GM12878 (cell line): Measurements from ENCODE around the gene DUOXA1. TPM values are rescaled to one million over a fixed set of nuclear protein-coding genes. Genes with fewer than 3 reads are reported as not detected.

Experiments
- ATAC-seq: fragments of 200-7000 bp; cut with Tn5 transposase; 3 replicates; pipeline ENCODE4 v1.9.1; 2020; ENCODE audit warnings: mild to moderate bottlenecking, moderate library complexity
- BruUV-seq: library from RNA; stranded (reverse); fragments of 400-500 nt; replicated peaks from 2 replicates; lab custom pipeline; 2021; lab: Mats Ljungman, UMichigan
- CTCF ChIA-PET: fragments of 300-600 bp; sonication (Branson Sonifier 250); formaldehyde crosslinking; extraction: SDS; loops from one replicate; lab custom pipeline; 2021; ENCODE audit warnings: inconsistent platforms; lab: Yijun Ruan, JAX
- POLR2A ChIA-PET: fragments of 350-600 bp; formaldehyde crosslinking; extraction: SDS; loops from one replicate; lab custom pipeline; 2021; ENCODE audit warnings: inconsistent platforms; lab: Charles Lee
- RAD21 ChIA-PET: fragments of 300-600 bp; sonication (Branson Sonifier 250); formaldehyde crosslinking; loops from one replicate; lab custom pipeline; 2023; ENCODE audit warnings: antibody characterized with exemption; ENCODE audit not compliant: unreplicated experiment; lab: Charles Lee
- SMC1A ChIA-PET: fragments of 300-600 bp; sonication (Branson Sonifier 250); formaldehyde crosslinking; loops from one replicate; lab custom pipeline; 2023; ENCODE audit not compliant: unreplicated experiment, uncharacterized antibody; lab: Charles Lee
- DNase-seq: peaks from one replicate; pipeline ENCODE4 v3.0.0-alpha.2; 2011; ENCODE audit warnings: low read depth, low spot score
- FAIRE-seq: peaks from 3 replicates; lab custom pipeline; 2011; peaks lifted over from hg19 to GRCh38; lab: Jason Lieb, UNC
- H2AFZ ChIP-seq: 2 replicates; pipeline ENCODE4 v1.6.0; 2011; ENCODE audit warnings: low read depth, low read length, control low read depth; ENCODE audit not compliant: control insufficient read depth
- H3K27ac ChIP-seq: 2 replicates; pipeline ENCODE4 v1.5.1; 2011; ENCODE audit warnings: control low read depth; ENCODE audit not compliant: control insufficient read depth, insufficient read depth
- H3K27me3 ChIP-seq, 2 experiments: replicated peaks in 1 of 2; 2 replicates each; pipeline versions ENCODE4 v1.6.0 to v1.6.1; 2011; ENCODE audit warnings: low read length in 1 of 2; ENCODE audit not compliant: control insufficient read depth in 2 of 2, insufficient read depth in 2 of 2
- H3K36me3 ChIP-seq, 2 experiments: 2 replicates each; pipeline ENCODE4 v1.5.1; 2011; ENCODE audit warnings: low read length in 1 of 2; ENCODE audit not compliant: control insufficient read depth in 2 of 2, insufficient read depth in 2 of 2
- H3K4me1 ChIP-seq: 2 replicates; pipeline ENCODE4 v1.6.1; 2011; ENCODE audit warnings: mild to moderate bottlenecking, low read length, moderate library complexity, mixed read lengths; ENCODE audit not compliant: control insufficient read depth, insufficient read depth
- H3K4me2 ChIP-seq: 2 replicates; pipeline ENCODE4 v1.6.0; 2011; ENCODE audit warnings: control low read depth; ENCODE audit not compliant: control insufficient read depth, insufficient read depth
- H3K4me3 ChIP-seq: fragments of 200-600 bp; sonication (generic); 2 replicates; pipeline ENCODE4 v1.5.1; 2016
- H3K79me2 ChIP-seq: 2 replicates; pipeline ENCODE4 v1.6.0; 2011; ENCODE audit warnings: low read length; ENCODE audit not compliant: control insufficient read depth, insufficient read depth
- H3K9ac ChIP-seq: 2 replicates; pipeline ENCODE4 v1.8.0; 2011; ENCODE audit warnings: low read length, control low read depth, mixed read lengths; ENCODE audit not compliant: control insufficient read depth, insufficient read depth
- H3K9me3 ChIP-seq: replicated peaks from 3 replicates; pipeline ENCODE4 v1.5.1; 2011; ENCODE audit warnings: mild to moderate bottlenecking, low read length; ENCODE audit not compliant: control insufficient read depth, insufficient read depth
- H4K20me1 ChIP-seq: 2 replicates; pipeline ENCODE4 v1.6.0; 2011; ENCODE audit not compliant: control insufficient read depth, insufficient read depth
- ATF7 ChIP-seq: fragments of 450-650 bp; IDR thresholded peaks from 2 replicates; pipeline ENCODE4 v1.6.1; 2016; ENCODE audit warnings: low read depth, mild to moderate bottlenecking
- BCL11A ChIP-seq: IDR thresholded peaks from 2 replicates; pipeline ENCODE4 v1.6.1; 2011; ENCODE audit warnings: low read depth, low read length
- BCLAF1 ChIP-seq: fragments of 450-650 bp; IDR thresholded peaks from 2 replicates; pipeline ENCODE4 v1.6.1; 2017; ENCODE audit warnings: antibody characterized with exemption, mild to moderate bottlenecking, moderate library complexity
- CBX3 ChIP-seq: fragments of 200-600 bp; sonication (generic); IDR thresholded peaks from 2 replicates; pipeline ENCODE4 v1.6.1; 2016; ENCODE audit warnings: low read depth, borderline replicate concordance
- ESRRA ChIP-seq: IDR thresholded peaks from 2 replicates; pipeline ENCODE4 v1.6.1; 2012; ENCODE audit warnings: mild to moderate bottlenecking, low read length, improper control_type of control experiment
- MTA3 ChIP-seq: IDR thresholded peaks from 2 replicates; pipeline ENCODE4 v1.6.1; 2012; ENCODE audit warnings: low read length, inconsistent platforms, borderline replicate concordance
- RBBP5 ChIP-seq: fragments of 200-600 bp; sonication (generic); conservative IDR thresholded peaks from 2 replicates; pipeline ENCODE4 v1.6.1; 2016
- RFX5 ChIP-seq: IDR thresholded peaks from 2 replicates; pipeline ENCODE4 v1.6.1; 2011; ENCODE audit warnings: low read depth, low read length, improper control_type of control experiment
- SMAD1 ChIP-seq: fragments of 450-650 bp; IDR thresholded peaks from 2 replicates; pipeline ENCODE4 v1.6.1; 2018; ENCODE audit warnings: mild to moderate bottlenecking, low read depth; ENCODE audit not compliant: partially characterized antibody
- USF1 ChIP-seq: IDR thresholded peaks from 2 replicates; pipeline ENCODE4 v1.6.1; 2011; ENCODE audit warnings: borderline replicate concordance, low read depth, mild to moderate bottlenecking, moderate library complexity, mixed read lengths, low read length; ENCODE audit not compliant: insufficient read depth; ENCODE audit errors: extremely low read length
- WGBS: methylation state at CpG from one replicate; pipeline ENCODE4 v1.1.6; 2016; ENCODE audit warnings: low lambda C conversion rate; ENCODE audit not compliant: insufficient replicate concordance, insufficient coverage; ENCODE audit errors: missing lambda C conversion rate; 5-methylcytosine and 5-hydroxymethylcytosine counted together
- in situ Hi-C: fragments of 300-500 bp; cut with MboI; formaldehyde crosslinking; loops from 9 replicates; pipeline ENCODE4 v1.14.3; 2018; ENCODE audit warnings: mixed read lengths
- intact Hi-C: fragments of 100-400 bp; cut with micrococcal nuclease; formaldehyde crosslinking; loops from one replicate; pipeline ENCODE4 v1.14.2; 2022; ENCODE audit not compliant: unreplicated experiment
- polyA plus RNA-seq, 11 experiments: library from polyadenylated mRNA; depleted of rRNA in 4 of 11; unstranded in 6 of 11; stranded (reverse) in 5 of 11; fragments of >200 nt; fragmentation: Nextera tagmentation in 4 of 11; fragmentation: Illumina TruSeq in 1 of 11; extraction: Ambion mirVana in 4 of 11; extraction: Trizol in 1 of 11; gene quantifications; 1 replicate in 1 of 11; 2 replicates in 10 of 11; pipeline versions ENCODE4 v1.2.1 to v1.2.3, GENCODE V29; 2011 to 2016; ENCODE audit warnings: inconsistent platforms in 2 of 11, missing spikeins in 2 of 11, low read depth in 1 of 11
- total RNA-seq, 4 experiments: library from RNA; depleted of rRNA in 3 of 4; stranded (reverse); fragments of >200 nt in 3 of 4; fragmentation: Illumina TruSeq in 1 of 4; extraction: Trizol in 1 of 4; gene quantifications; 2 replicates each; pipeline versions ENCODE4 v1.2.1 to v1.2.3, GENCODE V29; 2013 to 2021
- TF ChIP-seq, protein P1 (sequence below): fragments of 150-350 bp; IDR thresholded peaks from 2 replicates; pipeline ENCODE4 v1.6.1; 2016; ENCODE audit warnings: low read depth, low read length
- TF ChIP-seq, protein P2 (sequence below): IDR thresholded peaks from 2 replicates; pipeline ENCODE4 v1.6.1; 2012; ENCODE audit warnings: low read depth, low read length, improper control_type of control experiment

Gene DUOXA1
- total and polyA plus RNA-seq, 10 of the 15 experiments (the other 5 are each of a cell fraction or from before 2014, with no cell fraction given): 0.08 TPM; not detected in 9

DNA sequence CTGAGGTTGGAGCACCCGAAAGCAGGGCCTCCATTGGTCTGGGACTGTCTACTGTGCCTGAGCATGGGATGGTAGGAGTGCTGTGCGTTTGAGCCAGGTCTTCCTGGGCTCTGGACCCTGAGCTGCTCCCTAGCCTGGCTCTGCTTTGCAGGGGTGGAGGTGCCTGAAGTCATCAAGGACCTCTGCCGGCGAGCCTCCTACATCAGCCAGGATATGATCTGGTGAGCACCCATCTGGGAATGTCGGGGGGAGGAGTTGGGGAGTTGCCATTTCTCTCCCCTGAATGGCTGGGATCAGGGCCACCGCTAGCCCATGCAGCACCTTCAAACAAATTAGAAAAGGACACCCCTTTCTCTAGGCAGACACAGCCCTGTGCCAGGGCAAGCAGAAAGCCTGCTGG, 20.8 kb upstream of the DUOXA1 start:
- no peaks in the 10 kb centered on the region for H3K9me3 ChIP-seq
- DNase-seq (no peak), FAIRE-seq (no peak), ATAC-seq (no peak)
- H3K79me2 ChIP-seq: no peaks in the 10 kb centered on the region
- no peak overlapping the region for H3K27ac ChIP-seq
- no peaks in the 10 kb centered on the region for H4K20me1 ChIP-seq
- H3K36me3 ChIP-seq: no peaks in the 10 kb centered on the region
- RAD21 ChIA-PET: interaction anchor here (0.6 to 1.0 kb wide), 2 partner anchors 13 to 24 kb away, joined by 3 read pairs; no protein-coding TSS in a partner anchor
- no peak overlapping the region for H2AFZ ChIP-seq
- WGBS: 77% methylated on average over 6 of the region's 6 CpGs
- H3K27me3 ChIP-seq: no peaks in the 10 kb centered on the region
- POLR2A ChIA-PET: interaction anchor here (0.5 to 0.8 kb wide), 2 partner anchors 8 to 460 kb away, joined by 3 to 6 read pairs; no protein-coding TSS in a partner anchor
- H3K4me1 ChIP-seq: no peaks in the 10 kb centered on the region
- BruUV-seq: no TSS peak
- intact Hi-C loops (no loop called here), in situ Hi-C loops (no loop called here)
- no peak overlapping the region for H3K9ac ChIP-seq
- H3K4me2 ChIP-seq: no peak overlapping the region
- H3K4me3 ChIP-seq: no peak overlapping the region
- no peak for TF ChIP-seq CBX3
- TF ChIP-seq SMAD1: no peak
- TF ChIP-seq BCL11A: no peak
- no peak for TF ChIP-seq ESRRA
- no peak for TF ChIP-seq ATF7
- TF ChIP-seq RFX5: no peak
- TF ChIP-seq RBBP5: no peak
- no peak for TF ChIP-seq BCLAF1
- TF ChIP-seq, protein P1, sequence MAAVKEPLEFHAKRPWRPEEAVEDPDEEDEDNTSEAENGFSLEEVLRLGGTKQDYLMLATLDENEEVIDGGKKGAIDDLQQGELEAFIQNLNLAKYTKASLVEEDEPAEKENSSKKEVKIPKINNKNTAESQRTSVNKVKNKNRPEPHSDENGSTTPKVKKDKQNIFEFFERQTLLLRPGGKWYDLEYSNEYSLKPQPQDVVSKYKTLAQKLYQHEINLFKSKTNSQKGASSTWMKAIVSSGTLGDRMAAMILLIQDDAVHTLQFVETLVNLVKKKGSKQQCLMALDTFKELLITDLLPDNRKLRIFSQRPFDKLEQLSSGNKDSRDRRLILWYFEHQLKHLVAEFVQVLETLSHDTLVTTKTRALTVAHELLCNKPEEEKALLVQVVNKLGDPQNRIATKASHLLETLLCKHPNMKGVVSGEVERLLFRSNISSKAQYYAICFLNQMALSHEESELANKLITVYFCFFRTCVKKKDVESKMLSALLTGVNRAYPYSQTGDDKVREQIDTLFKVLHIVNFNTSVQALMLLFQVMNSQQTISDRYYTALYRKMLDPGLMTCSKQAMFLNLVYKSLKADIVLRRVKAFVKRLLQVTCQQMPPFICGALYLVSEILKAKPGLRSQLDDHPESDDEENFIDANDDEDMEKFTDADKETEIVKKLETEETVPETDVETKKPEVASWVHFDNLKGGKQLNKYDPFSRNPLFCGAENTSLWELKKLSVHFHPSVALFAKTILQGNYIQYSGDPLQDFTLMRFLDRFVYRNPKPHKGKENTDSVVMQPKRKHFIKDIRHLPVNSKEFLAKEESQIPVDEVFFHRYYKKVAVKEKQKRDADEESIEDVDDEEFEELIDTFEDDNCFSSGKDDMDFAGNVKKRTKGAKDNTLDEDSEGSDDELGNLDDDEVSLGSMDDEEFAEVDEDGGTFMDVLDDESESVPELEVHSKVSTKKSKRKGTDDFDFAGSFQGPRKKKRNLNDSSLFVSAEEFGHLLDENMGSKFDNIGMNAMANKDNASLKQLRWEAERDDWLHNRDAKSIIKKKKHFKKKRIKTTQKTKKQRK: no peak
- TF ChIP-seq, protein P2, sequence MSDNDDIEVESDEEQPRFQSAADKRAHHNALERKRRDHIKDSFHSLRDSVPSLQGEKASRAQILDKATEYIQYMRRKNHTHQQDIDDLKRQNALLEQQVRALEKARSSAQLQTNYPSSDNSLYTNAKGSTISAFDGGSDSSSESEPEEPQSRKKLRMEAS: no peak
- TF ChIP-seq USF1: no peak
- no peak for TF ChIP-seq MTA3
- CTCF ChIA-PET: interaction anchor here (1.0 to 1.9 kb wide), 3 partner anchors 10 to 32 kb away, joined by 3 to 6 read pairs (median 4); no protein-coding TSS in a partner anchor
- SMC1A ChIA-PET: interaction anchor here (0.9 kb wide), 1 partner anchor 12 kb away, joined by 3 read pairs; no protein-coding TSS in a partner anchor
